HG02588 (cell line): ENCODE measurements around the gene TRPM7.
"Not testable (repeated sequence)": the region's sequence is repeated elsewhere in the genome, so short reads cannot be mapped to it uniquely, and the experiment has no call there.

Experiments
- ATAC-seq: cut with Tn5 transposase; IDR thresholded peaks from one replicate; pipeline ENCODE4 v1.9.1; 2021; ENCODE audit warnings: mild to moderate bottlenecking, moderate library complexity; ENCODE audit not compliant: unreplicated experiment

Gene TRPM7

GRCh38 chr15:50665938-50666337 lies 20.7 kb downstream of the TRPM7 start:
- no peak for ATAC-seq

GRCh38 chr15:50655555-50655954 lies 31.0 kb downstream of the TRPM7 start:
- no peak for ATAC-seq

- no peak for ATAC-seq
These were observed 33.3 kb downstream of the TRPM7 start for GRCh38 chr15:50653156-50653743.

- ATAC-seq = no peak
These were observed 33.9 kb downstream of the TRPM7 start for GRCh38 chr15:50652671-50653070.

- ATAC-seq = no peak
These were observed 45.3 kb downstream of the TRPM7 start for GRCh38 chr15:50641318-50641717.

GRCh38 chr15:50636146-50636545 lies 50.5 kb downstream of the TRPM7 start:
- ATAC-seq = no peak

GRCh38 chr15:50633653-50634052 lies 52.9 kb downstream of the TRPM7 start:
- ATAC-seq = no peak

GRCh38 chr15:50628421-50628820 lies 58.2 kb downstream of the TRPM7 start:
- no peak for ATAC-seq

GRCh38 chr15:50627351-50628055 lies 59.1 kb downstream of the TRPM7 start:
- ATAC-seq = no peak

- ATAC-seq = no peak
These were observed 61.9 kb downstream of the TRPM7 start for GRCh38 chr15:50624616-50625168.

- ATAC-seq = not testable (repeated sequence)
These were observed 64.1 kb downstream of the TRPM7 start for GRCh38 chr15:50622361-50622943.

GRCh38 chr15:50616960-50617359 lies 69.6 kb downstream of the TRPM7 start:
- ATAC-seq = not testable (repeated sequence)

GRCh38 chr15:50616554-50616953 lies 70.0 kb downstream of the TRPM7 start:
- ATAC-seq = not testable (repeated sequence)

GRCh38 chr15:50613600-50613999 lies 73.0 kb downstream of the TRPM7 start:
- ATAC-seq = no peak

GRCh38 chr15:50607129-50607528 lies 79.5 kb downstream of the TRPM7 start:
- no peak for ATAC-seq

- ATAC-seq = no peak
These were observed 81.1 kb downstream of the TRPM7 start for GRCh38 chr15:50605462-50605861.

GRCh38 chr15:50602028-50602427 lies 84.6 kb downstream of the TRPM7 start:
- ATAC-seq = not testable (repeated sequence)

GRCh38 chr15:50594311-50594710 lies 92.3 kb downstream of the TRPM7 start:
- no peak for ATAC-seq

- ATAC-seq = no peak
These were observed 92.8 kb downstream of the TRPM7 start for GRCh38 chr15:50593761-50594160.

- no peak for ATAC-seq
These were observed 96.3 kb downstream of the TRPM7 start for GRCh38 chr15:50590288-50590687.

- no peak for ATAC-seq
These were observed 109.1 kb downstream of the TRPM7 start for GRCh38 chr15:50577492-50577891.

- no peak for ATAC-seq
These were observed 110.4 kb downstream of the TRPM7 start for GRCh38 chr15:50576166-50576565.
